ENCODE measurements around the gene DPH5. TPM values are rescaled to one million over a fixed set of nuclear protein-coding genes. Genes with fewer than 3 reads are reported as not detected.

The DPH5 gene
- total and polyA plus RNA-seq, 2 donors (not counting 3 experiments of a cell fraction or from before 2014, with no cell fraction given), result 37.2 to 43.6 TPM

- no peaks in the 10 kb centered on the region for H3K27me3 ChIP-seq (ENCODE audit: control insufficient read depth in 2 of 2, insufficient read depth in 2 of 2, low read length in 2 of 2)
- no peak for DNase-seq (ENCODE audit: low read depth, low spot score)
- ChIA-PET CTCF (interaction anchor here (0.9 to 1.8 kb wide), 4 partner anchors 15 to 227 kb away, joined by 3 to 5 read pairs (median 3); no protein-coding TSS in a partner anchor), POLR2A (no interaction called here)
- H3K9me1 ChIP-seq (replicated peaks; ENCODE audit: control insufficient read depth, extremely low read depth, insufficient read depth, low read length), result no peaks in the 10 kb centered on the region
- TF ChIP-seq POLR2A (IDR thresholded peaks at IDR 0.05; ENCODE audit: low read depth, low read length), result no peak
- TF ChIP-seq MAX (IDR thresholded peaks at IDR 0.05; ENCODE audit: insufficient read depth, insufficient read length), result no peak
- TF ChIP-seq CTCF (IDR thresholded peaks at IDR 0.05; ENCODE audit: extremely low read depth in 1 of 2, insufficient read depth in 1 of 2, low read depth in 1 of 2, low read length in 2 of 2), result no peak
- no peak for TF ChIP-seq EZH2 (IDR thresholded peaks at IDR 0.05; ENCODE audit: borderline replicate concordance, low read depth, low read length, severe bottlenecking)
- no peak for TF ChIP-seq GATA2 (IDR thresholded peaks at IDR 0.05; ENCODE audit: insufficient read depth, insufficient read length, low read depth, low read length)
- TF ChIP-seq FOS (IDR thresholded peaks at IDR 0.05; ENCODE audit: borderline replicate concordance, insufficient read depth, low read length), result no peak
- TF ChIP-seq JUN (IDR thresholded peaks at IDR 0.05; ENCODE audit: borderline replicate concordance, insufficient read depth, insufficient read length, low read depth), result no peak
- no peak for TF ChIP-seq POLR2AphosphoS5 (IDR thresholded peaks at IDR 0.05; ENCODE audit: insufficient read depth, low read depth, low read length)
- no peak for TF ChIP-seq MYC (IDR thresholded peaks at IDR 0.05; ENCODE audit: low read depth, low read length)
- H3K79me2 ChIP-seq (ENCODE audit: control insufficient read depth, insufficient read depth, low read length), result no peaks in the 10 kb centered on the region
- no peaks in the 10 kb centered on the region for H3K36me3 ChIP-seq (ENCODE audit: control insufficient read depth in 2 of 2, extremely low read depth in 1 of 2, insufficient read depth in 2 of 2, low read length in 2 of 2)
- H3K27ac ChIP-seq (ENCODE audit: insufficient read depth, low read depth, low read length), result no peak overlapping the region
- no peak overlapping the region for H3K4me2 ChIP-seq (ENCODE audit: insufficient read depth, low read length)
- dilution Hi-C loops (cut with MboI; ENCODE audit: extremely low pct_ligation_motif_present, low sequenced_read_pairs), result no loop called here
- FAIRE-seq, result no peak
- no TSS peak for BruUV-seq (replicated peaks)
- no peaks in the 10 kb centered on the region for H4K20me1 ChIP-seq (replicated peaks; ENCODE audit: control insufficient read depth, extremely low read depth, insufficient read depth, low read length)
- intact Hi-C loops (cut with micrococcal nuclease), result no loop called here
- H3K4me3 ChIP-seq (replicated peaks in 1 of 3; ENCODE audit: insufficient read depth in 1 of 3, low read depth in 1 of 3, low read length in 3 of 3), result no peak overlapping the region
- H2AFZ ChIP-seq (ENCODE audit: low read depth, low read length), result no peak overlapping the region
- no peaks in the 10 kb centered on the region for H3K4me1 ChIP-seq (ENCODE audit: control insufficient read depth, extremely low read depth, insufficient read depth, low read length)
- H3K9ac ChIP-seq (replicated peaks; ENCODE audit: extremely low read depth, insufficient read depth, low read length), result no peak overlapping the region
- H3K9me3 ChIP-seq (replicated peaks; ENCODE audit: control insufficient read depth, insufficient read depth, low read length), result no peaks in the 10 kb centered on the region
These were observed 26.4 kb upstream of the DPH5 start for GRCh38 chr1:101051688-101052638.

All from endothelial cell of umbilical vein (primary cell).